RPMI8226 (cell line): ENCODE results near the gene IL1RAPL2.
"Not testable (repeated sequence)": the region's sequence is repeated elsewhere in the genome, so short reads cannot be mapped to it uniquely, and the experiment has no call there.

Experiments used
- DNase-seq: peaks from one replicate; pipeline ENCODE4 v3.0.0-alpha.2; 2015

The IL1RAPL2 gene

GRCh38 chrX:105646592-105647372 is 1080.8 kb downstream of the IL1RAPL2 start:
- no peak for DNase-seq

GRCh38 chrX:105647749-105648148 is 1081.8 kb downstream of the IL1RAPL2 start:
- DNase-seq: no peak

GRCh38 chrX:105648732-105649131 is 1082.7 kb downstream of the IL1RAPL2 start:
- DNase-seq: no peak

- DNase-seq: no peak
These were observed 1084.6 kb downstream of the IL1RAPL2 start for GRCh38 chrX:105650577-105650976.

- DNase-seq: no peak
These were observed 1085.0 kb downstream of the IL1RAPL2 start for GRCh38 chrX:105650986-105651385.

- DNase-seq: no peak
These were observed 1087.9 kb downstream of the IL1RAPL2 start for GRCh38 chrX:105653891-105654290.

GRCh38 chrX:105658136-105658535 is 1092.1 kb downstream of the IL1RAPL2 start:
- DNase-seq: no peak

GRCh38 chrX:105662248-105662647 is 1096.2 kb downstream of the IL1RAPL2 start:
- no peak for DNase-seq

GRCh38 chrX:105664243-105664642 is 1098.2 kb downstream of the IL1RAPL2 start:
- DNase-seq: no peak

GRCh38 chrX:105684288-105684687 is 1118.3 kb downstream of the IL1RAPL2 start:
- not testable (repeated sequence) for DNase-seq

- no peak for DNase-seq
These were observed 1128.8 kb downstream of the IL1RAPL2 start for GRCh38 chrX:105694839-105695238.

GRCh38 chrX:105695451-105695850 is 1129.5 kb downstream of the IL1RAPL2 start:
- DNase-seq: no peak

- no peak for DNase-seq
These were observed 1130.9 kb downstream of the IL1RAPL2 start for GRCh38 chrX:105696870-105697269.

GRCh38 chrX:105697984-105698781 is 1132.2 kb downstream of the IL1RAPL2 start:
- no peak for DNase-seq

- no peak for DNase-seq
These were observed 1134.3 kb downstream of the IL1RAPL2 start for GRCh38 chrX:105700331-105700730.

- no peak for DNase-seq
These were observed 1135.5 kb downstream of the IL1RAPL2 start for GRCh38 chrX:105701310-105702052.

GRCh38 chrX:105703876-105704275 is 1137.9 kb downstream of the IL1RAPL2 start:
- DNase-seq: no peak

- no peak for DNase-seq
These were observed 1140.0 kb downstream of the IL1RAPL2 start for GRCh38 chrX:105706041-105706440.

- no peak for DNase-seq
These were observed 1145.8 kb downstream of the IL1RAPL2 start for GRCh38 chrX:105711805-105712204.

- DNase-seq: no peak
These were observed 1149.7 kb downstream of the IL1RAPL2 start for GRCh38 chrX:105715746-105716145.

GRCh38 chrX:105723966-105724735 is 1158.2 kb downstream of the IL1RAPL2 start:
- DNase-seq: no peak

GRCh38 chrX:105725228-105725627 is 1159.2 kb downstream of the IL1RAPL2 start:
- no peak for DNase-seq

- DNase-seq: no peak
These were observed 1172.2 kb downstream of the IL1RAPL2 start for GRCh38 chrX:105738162-105738561.
